Choroid plexus epithelial cell (primary cell): ENCODE measurements around the gene RXFP4.
A peak's percentile ranks its signal among the peaks of the same experiment; 100 is the strongest.

Experiments
- DNase-seq: peaks from one replicate; pipeline ENCODE4 v3.0.0-alpha.2; 2010; ENCODE audit warnings: low read depth
- H3K4me3 ChIP-seq: 2 replicates; pipeline ENCODE4 v1.5.1; 2011; ENCODE audit warnings: low read depth, mild to moderate bottlenecking, control low read depth, low read length, moderate library complexity
- CTCF ChIP-seq: conservative IDR thresholded peaks from 2 replicates; pipeline ENCODE4 v1.5.1; 2011; ENCODE audit warnings: low read depth, mild to moderate bottlenecking, control low read depth, inconsistent platforms, low read length, moderate library complexity

Gene RXFP4

GRCh38 chr1:155938220-155938627 lies 3.2 kb upstream of the RXFP4 start:
- peak; percentile 78 for TF ChIP-seq CTCF
- no peak overlapping the region for H3K4me3 ChIP-seq
- peak; percentile 83 for DNase-seq

GRCh38 chr1:155940482-155940992 lies 901 bp upstream of the RXFP4 start:
- no peak for TF ChIP-seq CTCF
- no peak overlapping the region for H3K4me3 ChIP-seq
- DNase-seq, result peak; percentile 67

GRCh38 chr1:155941845-155942531 lies 550 bp downstream of the RXFP4 start:
- TF ChIP-seq CTCF, result no peak
- no peak for DNase-seq
- no peak overlapping the region for H3K4me3 ChIP-seq

GRCh38 chr1:155942578-155943141 lies 1.2 kb downstream of the RXFP4 start:
- no peak for DNase-seq
- TF ChIP-seq CTCF, result no peak
- no peak overlapping the region for H3K4me3 ChIP-seq

GRCh38 chr1:155944444-155944799 lies 3.0 kb downstream of the RXFP4 start:
- DNase-seq, result no peak
- TF ChIP-seq CTCF, result no peak
- H3K4me3 ChIP-seq, result no peak overlapping the region

- DNase-seq, result no peak
- no peak for TF ChIP-seq CTCF
- H3K4me3 ChIP-seq, result no peak overlapping the region
These were observed 5.3 kb downstream of the RXFP4 start for GRCh38 chr1:155946633-155947219.
